ENCODE measurements around the gene SCRT2. TPM values are rescaled to one million over a fixed set of nuclear protein-coding genes. Genes with fewer than 3 reads are reported as not detected.

Gene SCRT2
- total RNA-seq, 1 experiment from 2014 or later: not detected

GRCh38 chr20:688809-689212 lies 13.2 kb upstream of the SCRT2 start:
- ChIA-PET CTCF (interaction anchor here (0.6 kb wide), 1 partner anchor 1833 kb away, joined by 7 read pairs; no protein-coding TSS in a partner anchor), POLR2A (no interaction called here)
- peaks cover 4% of the 10 kb centered on the region; the same call in 1 of the 2 replicates for H3K9me3 ChIP-seq
- Mint-ChIP-seq H3K4me3 (ENCODE audit: unreplicated experiment) (no peak overlapping the region), H3K4me1 (ENCODE audit: low read depth, unreplicated experiment) (no peaks in the 10 kb centered on the region), H3K27me3 (ENCODE audit: insufficient read depth, unreplicated experiment) (peaks cover 17% of the 10 kb centered on the region), H3K9me3 (ENCODE audit: unreplicated experiment) (no peaks in the 10 kb centered on the region), H3K36me3 (ENCODE audit: insufficient read depth, unreplicated experiment) (no peaks in the 10 kb centered on the region), H3K27ac (ENCODE audit: unreplicated experiment) (no peak overlapping the region)
- H3K27me3 ChIP-seq (replicated peaks; ENCODE audit: control insufficient read depth, insufficient read depth, low read length): peaks cover 1% of the 10 kb centered on the region; the same call in 1 of the 2 replicates
- no TSS peak for BruUV-seq (replicated peaks)
- no peak overlapping the region for H3K4me3 ChIP-seq (ENCODE audit: low read depth, low read length)
- intact Hi-C loops (cut with micrococcal nuclease; ENCODE audit: unreplicated experiment): no loop called here
- no peak for TF ChIP-seq CTCF (IDR thresholded peaks at IDR 0.05; ENCODE audit: insufficient read depth in 1 of 2, low read depth in 1 of 2, low read length in 1 of 2, severe bottlenecking in 1 of 2, unreplicated experiment in 1 of 2)
- no peak for DNase-seq
- no peaks in the 10 kb centered on the region for H3K4me1 ChIP-seq
- no peaks in the 10 kb centered on the region for H3K36me3 ChIP-seq (ENCODE audit: control insufficient read depth, insufficient read depth, low read length)

DNA sequence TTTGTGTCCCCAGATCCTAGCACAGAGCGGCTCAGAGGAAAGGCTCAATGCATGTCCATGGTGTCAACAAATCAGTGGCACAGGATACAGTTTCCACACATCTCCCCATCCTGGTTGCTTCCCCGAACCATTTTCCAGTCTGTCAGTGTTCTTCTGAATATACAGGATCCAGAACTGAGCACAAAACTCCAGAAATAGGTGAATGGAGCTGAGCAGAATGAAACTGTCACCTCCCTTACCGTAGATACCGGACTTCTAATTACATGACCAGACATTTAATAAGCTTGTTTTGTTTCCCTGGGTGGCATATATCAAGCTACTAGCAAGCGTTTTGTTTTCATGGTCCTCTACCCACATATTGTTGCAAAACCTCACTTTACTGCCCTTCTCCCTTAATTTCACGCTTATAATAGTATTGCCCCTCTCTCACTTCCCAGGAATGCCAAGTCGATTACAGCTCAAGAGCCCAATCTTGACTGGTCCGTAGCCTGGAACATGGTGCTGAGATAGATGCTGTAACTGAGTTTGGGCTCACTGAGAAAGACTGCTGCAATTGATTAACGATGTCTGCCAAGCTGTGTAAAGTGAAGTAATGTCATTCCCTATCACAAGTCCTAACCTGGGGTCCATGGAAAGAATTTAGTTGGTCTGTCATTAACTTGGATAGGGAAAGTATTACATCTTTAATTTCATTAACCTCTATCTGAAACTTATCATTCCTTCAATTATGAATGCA lies 12.0 kb upstream of the SCRT2 start:
- Mint-ChIP-seq H3K9me3 (ENCODE audit: unreplicated experiment) (no peaks in the 10 kb centered on the region), H3K27ac (ENCODE audit: unreplicated experiment) (no peak overlapping the region), H3K36me3 (ENCODE audit: insufficient read depth, unreplicated experiment) (no peaks in the 10 kb centered on the region), H3K4me1 (ENCODE audit: low read depth, unreplicated experiment) (no peaks in the 10 kb centered on the region), H3K27me3 (ENCODE audit: insufficient read depth, unreplicated experiment) (peaks cover 13% of the 10 kb centered on the region), H3K4me3 (ENCODE audit: unreplicated experiment) (no peak overlapping the region)
- ChIA-PET POLR2A (no interaction called here), CTCF (no interaction called here)
- no peaks in the 10 kb centered on the region for H3K4me1 ChIP-seq
- DNase-seq: no peak
- intact Hi-C loops (cut with micrococcal nuclease; ENCODE audit: unreplicated experiment): no loop called here
- no TSS peak for BruUV-seq (replicated peaks)
- peaks cover 4% of the 10 kb centered on the region; the same call in 1 of the 2 replicates for H3K9me3 ChIP-seq
- peaks cover 1% of the 10 kb centered on the region; the same call in 1 of the 2 replicates for H3K27me3 ChIP-seq (replicated peaks; ENCODE audit: control insufficient read depth, insufficient read depth, low read length)
- no peaks in the 10 kb centered on the region for H3K36me3 ChIP-seq (ENCODE audit: control insufficient read depth, insufficient read depth, low read length)
- H3K4me3 ChIP-seq (ENCODE audit: low read depth, low read length): no peak overlapping the region
- TF ChIP-seq CTCF (IDR thresholded peaks at IDR 0.05; ENCODE audit: insufficient read depth in 1 of 2, low read depth in 1 of 2, low read length in 1 of 2, severe bottlenecking in 1 of 2, unreplicated experiment in 1 of 2): no peak

- intact Hi-C loops (cut with micrococcal nuclease; ENCODE audit: unreplicated experiment): no loop called here
- Mint-ChIP-seq H3K36me3 (ENCODE audit: insufficient read depth, unreplicated experiment) (no peaks in the 10 kb centered on the region), H3K4me3 (ENCODE audit: unreplicated experiment) (no peak overlapping the region), H3K9me3 (ENCODE audit: unreplicated experiment) (no peaks in the 10 kb centered on the region), H3K27me3 (ENCODE audit: insufficient read depth, unreplicated experiment) (peaks cover 8% of the 10 kb centered on the region), H3K27ac (ENCODE audit: unreplicated experiment) (no peak overlapping the region), H3K4me1 (ENCODE audit: low read depth, unreplicated experiment) (no peaks in the 10 kb centered on the region)
- Histone ChIP-seq H3K4me1 (no peaks in the 10 kb centered on the region), H3K4me3 (ENCODE audit: low read depth, low read length) (no peak overlapping the region), H3K9me3 (peaks cover under 1% of the 10 kb centered on the region; the same call in 1 of the 2 replicates), H3K36me3 (ENCODE audit: control insufficient read depth, insufficient read depth, low read length) (no peaks in the 10 kb centered on the region), H3K27me3 (replicated peaks; ENCODE audit: control insufficient read depth, insufficient read depth, low read length) (no peaks in the 10 kb centered on the region; the same call in 1 of the 2 replicates)
- no peak for TF ChIP-seq CTCF (IDR thresholded peaks at IDR 0.05; ENCODE audit: insufficient read depth in 1 of 2, low read depth in 1 of 2, low read length in 1 of 2, severe bottlenecking in 1 of 2, unreplicated experiment in 1 of 2)
- DNase-seq: no peak
- POLR2A ChIA-PET: no interaction called here
- CTCF ChIA-PET: interaction anchor here (0.5 kb wide), 1 partner anchor 194 kb away, joined by 3 read pairs; no protein-coding TSS in a partner anchor
- no TSS peak for BruUV-seq (replicated peaks)
These were observed 9.2 kb upstream of the SCRT2 start for GRCh38 chr20:684676-685319.

Measured in Caco-2 (cell line).